ENCODE measurements around the gene PDE6A. TPM values are rescaled to one million over a fixed set of nuclear protein-coding genes. Genes with fewer than 3 reads are reported as not detected.

Gene PDE6A
- total RNA-seq, 1 experiment from 2014 or later, result not detected

DNA sequence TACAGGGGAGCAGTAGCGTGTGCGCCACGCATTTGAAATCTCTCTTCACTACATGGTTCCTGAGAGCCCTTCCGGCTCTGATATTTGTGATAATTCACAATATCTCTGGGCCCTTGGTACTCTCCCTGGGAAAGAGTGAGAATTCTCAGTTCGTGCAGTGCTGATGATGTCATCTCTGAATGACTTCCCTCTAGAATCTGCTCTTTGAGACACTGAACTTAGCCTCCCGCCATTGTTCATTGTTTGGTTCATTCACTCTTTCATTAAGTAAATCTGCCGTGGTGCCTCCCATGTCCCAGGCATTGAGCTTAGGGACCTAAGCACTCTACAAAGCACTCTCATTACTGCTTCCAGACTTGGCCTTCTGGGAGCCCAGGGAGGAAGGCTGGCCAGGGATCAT is 120.5 kb downstream of the PDE6A start:
- H3K27me3 ChIP-seq (ENCODE audit: insufficient read depth, low read length), result no peaks in the 10 kb centered on the region
- no peak overlapping the region; a peak in 2 of 7 replicates for H3K27ac Mint-ChIP-seq

More for the DNA sequence above, 120.5 kb downstream of the PDE6A start:
- Histone ChIP-seq H3K18ac (ENCODE audit: insufficient read length, low read depth, low read length) (no peak overlapping the region), H3K9ac (ENCODE audit: extremely low read depth, insufficient read length, low read length) (no peak overlapping the region), H4K5ac (ENCODE audit: insufficient read length, low read depth, low read length) (no peak overlapping the region), H3K27ac (ENCODE audit: insufficient read length, low read depth, low read length) (no peak overlapping the region), H3K79me1 (ENCODE audit: insufficient read depth, low read depth, low read length, poor library complexity, severe bottlenecking) (no peaks in the 10 kb centered on the region), H3K9me3 (ENCODE audit: control insufficient read depth, low read depth, low read length) (no peaks in the 10 kb centered on the region), H3K14ac (ENCODE audit: insufficient read depth, low read length) (no peak overlapping the region), H3K4ac (ENCODE audit: low read depth, low read length) (no peak overlapping the region), H3K4me2 (ENCODE audit: insufficient read depth, insufficient read length, low read length) (no peak overlapping the region), H2AFZ (ENCODE audit: low read length) (no peak overlapping the region), H4K20me1 (ENCODE audit: control insufficient read depth, insufficient read depth, insufficient read length) (peaks cover 3% of the 10 kb centered on the region), H2BK15ac (ENCODE audit: low read depth, low read length) (no peak overlapping the region), H3T11ph (ENCODE audit: low read length) (no peak overlapping the region), H3K56ac (ENCODE audit: insufficient read length, low read depth, low read length) (no peak overlapping the region), H2BK5ac (ENCODE audit: insufficient read length, low read length) (no peak overlapping the region), H2BK12ac (ENCODE audit: insufficient read length, low read depth, low read length) (no peak overlapping the region), H3K23me2 (ENCODE audit: insufficient read length, low read depth, low read length, poor library complexity, severe bottlenecking) (no peaks in the 10 kb centered on the region), H4K8ac (replicated peaks; ENCODE audit: insufficient read length, low read depth, low read length) (no peak overlapping the region), H2BK120ac (ENCODE audit: low read depth, low read length, poor library complexity, severe bottlenecking) (no peak overlapping the region), H2AK5ac (ENCODE audit: insufficient read length, low read length) (no peak overlapping the region), H3K23ac (ENCODE audit: insufficient read length, low read depth, low read length) (no peak overlapping the region), H3K4me1 (ENCODE audit: insufficient read depth, low read length) (no peaks in the 10 kb centered on the region; the same call in 1 of the 2 replicates), H3K79me2 (ENCODE audit: insufficient read depth, low read length) (no peaks in the 10 kb centered on the region), H4K91ac (ENCODE audit: insufficient read length, low read depth, low read length) (no peak overlapping the region), H2BK20ac (ENCODE audit: low read depth, low read length, poor library complexity, severe bottlenecking) (no peak overlapping the region)
- DNase-seq, result no peak
- Mint-ChIP-seq H3K4me3 (no peak overlapping the region), H3K36me3 (ENCODE audit: insufficient read depth in 1 of 3, low read depth in 3 of 3) (peaks cover 0 to 7% (median 0%) of the 10 kb centered on the region in 3 experiments; a peak in 4 of 7 replicates), H3K27me3 (ENCODE audit: low read depth) (no peaks in the 10 kb centered on the region; the same call in 1 of the 2 replicates), H3K9me3 (no peaks in the 10 kb centered on the region), H3K4me1 (peaks cover 18 to 31% of the 10 kb centered on the region in 2 experiments)
- no CpG with 5 or more reads among the region's 7 CpGs for WGBS (ENCODE audit: extremely low coverage, insufficient read length, low lambda C conversion rate)
- TF ChIP-seq, protein P1, sequence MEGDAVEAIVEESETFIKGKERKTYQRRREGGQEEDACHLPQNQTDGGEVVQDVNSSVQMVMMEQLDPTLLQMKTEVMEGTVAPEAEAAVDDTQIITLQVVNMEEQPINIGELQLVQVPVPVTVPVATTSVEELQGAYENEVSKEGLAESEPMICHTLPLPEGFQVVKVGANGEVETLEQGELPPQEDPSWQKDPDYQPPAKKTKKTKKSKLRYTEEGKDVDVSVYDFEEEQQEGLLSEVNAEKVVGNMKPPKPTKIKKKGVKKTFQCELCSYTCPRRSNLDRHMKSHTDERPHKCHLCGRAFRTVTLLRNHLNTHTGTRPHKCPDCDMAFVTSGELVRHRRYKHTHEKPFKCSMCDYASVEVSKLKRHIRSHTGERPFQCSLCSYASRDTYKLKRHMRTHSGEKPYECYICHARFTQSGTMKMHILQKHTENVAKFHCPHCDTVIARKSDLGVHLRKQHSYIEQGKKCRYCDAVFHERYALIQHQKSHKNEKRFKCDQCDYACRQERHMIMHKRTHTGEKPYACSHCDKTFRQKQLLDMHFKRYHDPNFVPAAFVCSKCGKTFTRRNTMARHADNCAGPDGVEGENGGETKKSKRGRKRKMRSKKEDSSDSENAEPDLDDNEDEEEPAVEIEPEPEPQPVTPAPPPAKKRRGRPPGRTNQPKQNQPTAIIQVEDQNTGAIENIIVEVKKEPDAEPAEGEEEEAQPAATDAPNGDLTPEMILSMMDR (conservative IDR thresholded peaks at IDR 0.05), result no peak
